Stomach smooth muscle (tissue), 2 donors: ENCODE data around the gene HEPACAM2.
A peak's percentile ranks its signal among the peaks of the same experiment; 100 is the strongest.

ENCODE experiments used
- H3K27ac ChIP-seq: one replicate; pipeline ENCODE4 v1.7.0; 2013; ENCODE audit warnings: mild to moderate bottlenecking, low read length, inconsistent platforms
- H3K27me3 ChIP-seq, 2 donors: one replicate each; pipeline ENCODE4 v1.7.0; 2013; ENCODE audit warnings: low read length in 2 of 2; ENCODE audit not compliant: insufficient read depth in 2 of 2, control insufficient read depth in 1 of 2
- H3K36me3 ChIP-seq, 2 donors: one replicate each; pipeline ENCODE4 v1.7.0; 2013; ENCODE audit warnings: low read length in 2 of 2; ENCODE audit not compliant: control insufficient read depth in 2 of 2, insufficient read depth in 2 of 2
- H3K4me1 ChIP-seq: one replicate; pipeline ENCODE4 v1.7.0; 2013; ENCODE audit warnings: low read length; ENCODE audit not compliant: control insufficient read depth, insufficient read depth
- H3K4me3 ChIP-seq, 2 donors: one replicate each; pipeline ENCODE4 v1.7.0; 2013; ENCODE audit warnings: low read length in 2 of 2
- H3K9ac ChIP-seq, 2 donors: one replicate each; pipeline ENCODE4 v1.7.0; 2013; ENCODE audit warnings: low read length in 2 of 2, mild to moderate bottlenecking in 1 of 2
- H3K9me3 ChIP-seq, 2 donors: one replicate each; pipeline ENCODE4 v1.7.0; 2013; ENCODE audit warnings: low read length in 2 of 2; ENCODE audit not compliant: control insufficient read depth in 2 of 2
- donor health status: healthy.
- donor health status: Pancreatic carcinoma.

Gene HEPACAM2

GRCh38 chr7:93147363-93147762 is 78.9 kb downstream of the HEPACAM2 start:
- H3K27me3 ChIP-seq: no peaks in the 10 kb centered on the region
- peak overlapping the region; percentile 71 to 76 for H3K4me3 ChIP-seq
- H3K36me3 ChIP-seq: peaks cover 0 to 4% of the 10 kb centered on the region in 2 donors
- peak overlapping the region in 1 of 2 donors; percentile 2 for H3K9ac ChIP-seq
- no peaks in the 10 kb centered on the region for H3K9me3 ChIP-seq
- no peak overlapping the region for H3K27ac ChIP-seq
- H3K4me1 ChIP-seq: peaks cover 4% of the 10 kb centered on the region

GRCh38 chr7:93146472-93147141 is 79.7 kb downstream of the HEPACAM2 start:
- H3K36me3 ChIP-seq: peaks cover 0 to 4% of the 10 kb centered on the region in 2 donors
- H3K9ac ChIP-seq: peak overlapping the region in 1 of 2 donors; percentile 29
- no peak overlapping the region for H3K27ac ChIP-seq
- no peaks in the 10 kb centered on the region for H3K27me3 ChIP-seq
- H3K9me3 ChIP-seq: no peaks in the 10 kb centered on the region
- H3K4me1 ChIP-seq: peaks cover 4% of the 10 kb centered on the region
- H3K4me3 ChIP-seq: peak overlapping the region; percentile 71 to 76

DNA sequence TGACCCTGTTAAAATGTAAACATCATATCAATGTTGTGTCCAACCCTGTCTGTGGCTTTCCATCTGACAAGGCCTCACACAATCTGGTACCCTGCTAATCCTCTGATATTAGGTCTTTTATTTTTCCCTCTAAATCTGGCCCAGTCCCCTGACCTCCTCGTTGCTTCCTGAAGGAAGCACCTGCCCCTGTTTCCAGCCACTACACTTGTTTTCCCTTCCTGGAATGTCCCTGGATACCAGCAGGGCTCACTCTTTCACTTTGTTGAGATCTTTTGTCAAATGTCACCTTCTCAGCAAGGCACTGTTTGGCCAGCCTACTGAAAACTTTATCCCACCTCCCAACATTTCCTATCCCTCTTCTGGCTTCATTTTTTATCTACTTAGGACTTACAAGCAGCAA is 80.2 kb downstream of the HEPACAM2 start:
- Histone ChIP-seq H3K36me3 (peaks cover 3 to 4% of the 10 kb centered on the region in 2 donors), H3K27me3 (no peaks in the 10 kb centered on the region), H3K4me1 (peaks cover 4% of the 10 kb centered on the region), H3K9me3 (no peaks in the 10 kb centered on the region), H3K9ac (no peak overlapping the region), H3K4me3 (no peak overlapping the region), H3K27ac (no peak overlapping the region)

- no peak overlapping the region for H3K4me3 ChIP-seq
- H3K27me3 ChIP-seq: no peaks in the 10 kb centered on the region
- H3K36me3 ChIP-seq: peaks cover 3 to 5% of the 10 kb centered on the region in 2 donors
- peaks cover 4% of the 10 kb centered on the region for H3K4me1 ChIP-seq
- H3K27ac ChIP-seq: no peak overlapping the region
- no peak overlapping the region for H3K9ac ChIP-seq
- H3K9me3 ChIP-seq: peaks cover 0 to 2% of the 10 kb centered on the region in 2 donors
Measured at GRCh38 chr7:93145354-93145753, 80.9 kb downstream of the HEPACAM2 start.

DNA sequence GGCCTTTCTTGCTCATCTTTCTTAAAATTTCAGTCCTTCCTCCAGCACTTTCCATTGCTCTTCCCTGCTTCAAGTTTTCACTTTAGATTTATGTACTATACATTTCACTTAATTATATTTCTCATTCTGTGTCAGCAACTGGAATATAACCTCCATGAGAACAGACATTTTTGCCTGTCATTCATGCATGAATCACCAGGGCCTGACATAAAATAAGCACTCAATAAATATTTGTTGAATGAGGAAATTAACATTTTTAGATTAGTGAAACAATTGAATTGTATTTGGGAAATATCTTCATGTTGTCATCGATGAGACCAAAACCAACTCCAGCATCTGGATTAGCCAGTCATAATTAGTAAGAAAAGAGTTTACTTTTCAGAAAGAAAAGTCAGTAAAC is 84.1 kb downstream of the HEPACAM2 start:
- H3K27ac ChIP-seq: no peak overlapping the region
- no peak overlapping the region for H3K4me3 ChIP-seq
- no peaks in the 10 kb centered on the region for H3K27me3 ChIP-seq
- peaks cover 0 to 7% of the 10 kb centered on the region in 2 donors for H3K9me3 ChIP-seq
- H3K9ac ChIP-seq: no peak overlapping the region
- peaks cover 4% of the 10 kb centered on the region for H3K4me1 ChIP-seq
- peaks cover 10 to 13% of the 10 kb centered on the region in 2 donors for H3K36me3 ChIP-seq

DNA sequence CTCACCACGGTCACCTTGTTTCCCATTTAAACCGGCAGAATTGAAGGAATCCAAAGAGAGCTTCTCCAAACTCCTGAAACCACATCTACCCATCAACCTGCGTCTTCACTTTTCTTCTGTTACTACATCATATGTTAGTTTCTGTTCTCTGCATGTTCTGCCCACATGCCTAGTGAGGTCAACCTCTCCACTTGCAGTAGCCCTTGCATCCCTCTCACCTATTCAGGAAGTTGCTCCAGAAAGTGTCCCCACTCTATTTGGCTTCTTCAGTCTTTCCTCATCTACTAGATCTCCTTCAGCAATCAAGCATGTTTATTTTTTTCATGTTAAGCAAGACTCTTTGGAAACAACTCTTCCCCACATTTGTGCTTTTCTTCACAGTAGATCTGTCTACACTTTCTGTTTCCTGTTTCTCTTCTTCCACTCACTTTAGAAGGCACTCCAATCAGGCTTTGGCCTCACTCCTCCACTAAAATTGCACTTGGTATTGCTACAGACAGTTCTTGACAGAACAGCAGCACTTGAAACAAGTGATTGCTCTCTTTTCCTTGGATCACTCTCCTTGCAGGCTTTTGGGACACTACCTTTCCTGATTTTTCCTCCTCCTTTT is 85.6 kb downstream of the HEPACAM2 start:
- no peak overlapping the region for H3K27ac ChIP-seq

DNA sequence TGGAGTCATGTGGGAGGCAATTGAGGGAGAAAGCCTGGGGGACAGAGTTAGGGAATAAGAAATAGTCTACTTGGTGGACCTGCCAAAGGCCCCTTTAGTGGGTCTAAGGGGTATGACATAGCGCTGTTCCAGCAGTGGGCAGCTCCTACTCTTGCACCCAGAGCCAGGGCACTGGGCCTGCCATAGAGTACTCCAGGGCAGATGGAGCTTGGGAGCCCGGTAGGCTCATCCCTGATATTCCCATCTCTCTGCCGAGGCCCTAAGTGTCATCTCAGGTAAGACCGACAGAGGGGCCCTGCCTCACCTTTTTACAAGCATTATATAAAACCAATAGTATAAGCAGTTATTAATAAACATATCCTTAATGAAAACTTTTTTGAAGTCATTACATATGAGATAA is 87.7 kb downstream of the HEPACAM2 start:
- Histone ChIP-seq H3K4me1 (no peaks in the 10 kb centered on the region), H3K9ac (no peak overlapping the region), H3K9me3 (peaks cover 4 to 9% of the 10 kb centered on the region in 2 donors), H3K27me3 (no peaks in the 10 kb centered on the region), H3K4me3 (no peak overlapping the region), H3K27ac (no peak overlapping the region), H3K36me3 (peaks cover 13 to 16% of the 10 kb centered on the region in 2 donors)

More for the DNA sequence above, 85.6 kb downstream of the HEPACAM2 start:
- no peak overlapping the region for H3K9ac ChIP-seq
- H3K9me3 ChIP-seq: peaks cover 0 to 9% of the 10 kb centered on the region in 2 donors
- no peaks in the 10 kb centered on the region for H3K27me3 ChIP-seq
- no peak overlapping the region for H3K4me3 ChIP-seq
- peaks cover 13% of the 10 kb centered on the region in 2 donors for H3K36me3 ChIP-seq
- H3K4me1 ChIP-seq: no peaks in the 10 kb centered on the region
